GM12878 (cell line): Measurements from ENCODE around the gene MARCKSL1. TPM values are rescaled to one million over a fixed set of nuclear protein-coding genes. Genes with fewer than 3 reads are reported as not detected.

Source experiments
- ATAC-seq: fragments of 200-7000 bp; cut with Tn5 transposase; 3 replicates; pipeline ENCODE4 v1.9.1; 2020; ENCODE audit warnings: mild to moderate bottlenecking, moderate library complexity
- BruUV-seq: library from RNA; stranded (reverse); fragments of 400-500 nt; replicated peaks from 2 replicates; lab custom pipeline; 2021; lab: Mats Ljungman, UMichigan
- CTCF ChIA-PET: fragments of 300-600 bp; sonication (Branson Sonifier 250); formaldehyde crosslinking; extraction: SDS; loops from one replicate; lab custom pipeline; 2021; ENCODE audit warnings: inconsistent platforms; lab: Yijun Ruan, JAX
- POLR2A ChIA-PET: fragments of 350-600 bp; formaldehyde crosslinking; extraction: SDS; loops from one replicate; lab custom pipeline; 2021; ENCODE audit warnings: inconsistent platforms; lab: Charles Lee
- RAD21 ChIA-PET: fragments of 300-600 bp; sonication (Branson Sonifier 250); formaldehyde crosslinking; loops from one replicate; lab custom pipeline; 2023; ENCODE audit warnings: antibody characterized with exemption; ENCODE audit not compliant: unreplicated experiment; lab: Charles Lee
- SMC1A ChIA-PET: fragments of 300-600 bp; sonication (Branson Sonifier 250); formaldehyde crosslinking; loops from one replicate; lab custom pipeline; 2023; ENCODE audit not compliant: unreplicated experiment, uncharacterized antibody; lab: Charles Lee
- DNase-seq: peaks from one replicate; pipeline ENCODE4 v3.0.0-alpha.2; 2011; ENCODE audit warnings: low read depth, low spot score
- FAIRE-seq: peaks from 3 replicates; lab custom pipeline; 2011; peaks lifted over from hg19 to GRCh38; lab: Jason Lieb, UNC
- H2AFZ ChIP-seq: 2 replicates; pipeline ENCODE4 v1.6.0; 2011; ENCODE audit warnings: low read depth, low read length, control low read depth; ENCODE audit not compliant: control insufficient read depth
- H3K27ac ChIP-seq: 2 replicates; pipeline ENCODE4 v1.5.1; 2011; ENCODE audit warnings: control low read depth; ENCODE audit not compliant: control insufficient read depth, insufficient read depth
- H3K27me3 ChIP-seq, 2 experiments: replicated peaks in 1 of 2; 2 replicates each; pipeline versions ENCODE4 v1.6.0 to v1.6.1; 2011; ENCODE audit warnings: low read length in 1 of 2; ENCODE audit not compliant: control insufficient read depth in 2 of 2, insufficient read depth in 2 of 2
- H3K36me3 ChIP-seq, 2 experiments: 2 replicates each; pipeline ENCODE4 v1.5.1; 2011; ENCODE audit warnings: low read length in 1 of 2; ENCODE audit not compliant: control insufficient read depth in 2 of 2, insufficient read depth in 2 of 2
- H3K4me1 ChIP-seq: 2 replicates; pipeline ENCODE4 v1.6.1; 2011; ENCODE audit warnings: mild to moderate bottlenecking, low read length, moderate library complexity, mixed read lengths; ENCODE audit not compliant: control insufficient read depth, insufficient read depth
- H3K4me2 ChIP-seq: 2 replicates; pipeline ENCODE4 v1.6.0; 2011; ENCODE audit warnings: control low read depth; ENCODE audit not compliant: control insufficient read depth, insufficient read depth
- H3K4me3 ChIP-seq: fragments of 200-600 bp; sonication (generic); 2 replicates; pipeline ENCODE4 v1.5.1; 2016
- H3K79me2 ChIP-seq: 2 replicates; pipeline ENCODE4 v1.6.0; 2011; ENCODE audit warnings: low read length; ENCODE audit not compliant: control insufficient read depth, insufficient read depth
- H3K9ac ChIP-seq: 2 replicates; pipeline ENCODE4 v1.8.0; 2011; ENCODE audit warnings: low read length, control low read depth, mixed read lengths; ENCODE audit not compliant: control insufficient read depth, insufficient read depth
- H3K9me3 ChIP-seq: replicated peaks from 3 replicates; pipeline ENCODE4 v1.5.1; 2011; ENCODE audit warnings: mild to moderate bottlenecking, low read length; ENCODE audit not compliant: control insufficient read depth, insufficient read depth
- H4K20me1 ChIP-seq: 2 replicates; pipeline ENCODE4 v1.6.0; 2011; ENCODE audit not compliant: control insufficient read depth, insufficient read depth
- E2F4 ChIP-seq: IDR thresholded peaks from 2 replicates; pipeline ENCODE4 v1.6.1; 2012; ENCODE audit warnings: low read depth, low read length, improper control_type of control experiment
- E4F1 ChIP-seq: fragments of 450-650 bp; IDR thresholded peaks from 2 replicates; pipeline ENCODE4 v1.6.1; 2018; ENCODE audit warnings: borderline replicate concordance, mild to moderate bottlenecking; ENCODE audit not compliant: partially characterized antibody
- MEF2B ChIP-seq: fragments of 450-650 bp; IDR thresholded peaks from 2 replicates; pipeline ENCODE4 v1.6.1; 2018; ENCODE audit warnings: mild to moderate bottlenecking, moderate library complexity; ENCODE audit not compliant: partially characterized antibody, poor library complexity, severe bottlenecking
- NFXL1 ChIP-seq: fragments of 450-650 bp; IDR thresholded peaks from 2 replicates; pipeline ENCODE4 v1.6.1; 2017; ENCODE audit warnings: antibody characterized with exemption, mild to moderate bottlenecking, borderline replicate concordance
- NR2C1 ChIP-seq: fragments of 450-650 bp; IDR thresholded peaks from 2 replicates; pipeline ENCODE4 v1.6.1; 2017; ENCODE audit warnings: antibody characterized with exemption, mild to moderate bottlenecking, moderate library complexity
- POLR2A ChIP-seq: IDR thresholded peaks from 2 replicates; pipeline ENCODE4 v1.6.1; 2011; ENCODE audit warnings: low read depth, mild to moderate bottlenecking, low read length
- SMARCA5 ChIP-seq: fragments of 450-650 bp; IDR thresholded peaks from 2 replicates; pipeline ENCODE4 v1.6.1; 2017; ENCODE audit warnings: mild to moderate bottlenecking
- STAT1 ChIP-seq: fragments of 450-650 bp; conservative IDR thresholded peaks from 2 replicates; pipeline ENCODE4 v1.6.1; 2014; ENCODE audit warnings: antibody characterized with exemption, mild to moderate bottlenecking
- ZBTB33 ChIP-seq: fragments of 450-650 bp; IDR thresholded peaks from 2 replicates; pipeline ENCODE4 v1.6.1; 2017; ENCODE audit warnings: mild to moderate bottlenecking
- WGBS: methylation state at CpG from one replicate; pipeline ENCODE4 v1.1.6; 2016; ENCODE audit warnings: low lambda C conversion rate; ENCODE audit not compliant: insufficient replicate concordance, insufficient coverage; ENCODE audit errors: missing lambda C conversion rate; 5-methylcytosine and 5-hydroxymethylcytosine counted together
- in situ Hi-C: fragments of 300-500 bp; cut with MboI; formaldehyde crosslinking; loops from 9 replicates; pipeline ENCODE4 v1.14.3; 2018; ENCODE audit warnings: mixed read lengths
- intact Hi-C: fragments of 100-400 bp; cut with micrococcal nuclease; formaldehyde crosslinking; loops from one replicate; pipeline ENCODE4 v1.14.2; 2022; ENCODE audit not compliant: unreplicated experiment
- polyA plus RNA-seq, 11 experiments: library from polyadenylated mRNA; depleted of rRNA in 4 of 11; unstranded in 6 of 11; stranded (reverse) in 5 of 11; fragments of >200 nt; fragmentation: Nextera tagmentation in 4 of 11; fragmentation: Illumina TruSeq in 1 of 11; extraction: Ambion mirVana in 4 of 11; extraction: Trizol in 1 of 11; gene quantifications; 1 replicate in 1 of 11; 2 replicates in 10 of 11; pipeline versions ENCODE4 v1.2.1 to v1.2.3, GENCODE V29; 2011 to 2016; ENCODE audit warnings: inconsistent platforms in 2 of 11, missing spikeins in 2 of 11, low read depth in 1 of 11
- total RNA-seq, 4 experiments: library from RNA; depleted of rRNA in 3 of 4; stranded (reverse); fragments of >200 nt in 3 of 4; fragmentation: Illumina TruSeq in 1 of 4; extraction: Trizol in 1 of 4; gene quantifications; 2 replicates each; pipeline versions ENCODE4 v1.2.1 to v1.2.3, GENCODE V29; 2013 to 2021
- TF ChIP-seq, protein P1 (sequence below): IDR thresholded peaks from 2 replicates; pipeline ENCODE4 v1.6.1; 2011; ENCODE audit warnings: borderline replicate concordance, low read depth, mild to moderate bottlenecking, moderate library complexity, low read length; ENCODE audit not compliant: insufficient read depth, poor library complexity, severe bottlenecking
- TF ChIP-seq, protein P2 (sequence below): fragments of 450-650 bp; IDR thresholded peaks from 2 replicates; pipeline ENCODE4 v1.6.1; 2017; ENCODE audit warnings: antibody characterized with exemption, mild to moderate bottlenecking, moderate library complexity

Gene MARCKSL1
- total and polyA plus RNA-seq, 10 of the 15 experiments (the other 5 are each of a cell fraction or from before 2014, with no cell fraction given): 14.5 to 225 (median 158) TPM

DNA sequence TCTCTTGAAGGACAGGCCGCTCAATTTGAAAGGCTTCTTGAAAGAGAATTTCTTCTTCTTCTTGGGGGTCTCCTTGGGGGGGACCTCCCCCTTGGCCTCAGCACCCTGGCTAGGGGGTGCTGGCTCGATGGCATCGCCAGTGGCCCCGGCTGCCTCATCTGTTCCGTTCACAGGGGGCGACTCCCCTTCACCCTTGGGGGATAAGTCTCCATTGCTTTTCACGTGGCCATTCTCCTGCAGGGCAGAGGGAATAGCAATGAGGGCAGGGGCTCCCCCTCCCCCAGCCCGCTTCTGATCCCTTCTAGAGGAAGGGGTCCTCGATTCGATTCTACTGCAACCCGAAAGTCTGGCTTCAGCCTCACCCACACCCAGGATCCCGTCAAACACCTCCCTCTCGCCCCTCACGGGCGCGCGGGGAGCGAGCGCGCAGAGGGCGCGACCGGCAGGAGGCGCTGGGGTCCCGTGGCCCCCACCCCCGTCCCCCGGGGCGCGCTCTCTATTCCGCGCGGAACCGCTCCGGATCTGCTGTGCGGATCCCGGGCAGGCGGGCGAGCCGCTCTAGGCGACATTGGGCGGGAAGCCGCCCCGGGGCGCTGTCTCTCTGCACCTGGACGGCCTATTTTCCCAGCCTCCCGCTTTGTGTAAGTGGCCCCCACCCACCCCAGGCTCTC, 1.0 kb downstream of the MARCKSL1 start:
- RAD21 ChIA-PET: interaction anchor here (0.6 to 3.2 kb wide), 8 partner anchors 18 to 119 kb away, joined by 3 to 30 read pairs (median 13); partner anchors contain the start of genes BSDC1 and LCK
- no peak for FAIRE-seq
- intact Hi-C loops (loop anchor here (2.0 kb wide), 2 partner anchors 38 to 60 kb away; partner anchors contain the start of gene BSDC1), in situ Hi-C loops (no loop called here)
- CTCF ChIA-PET: interaction anchor here (0.6 to 4.9 kb wide), 11 partner anchors 13 to 123 kb away, joined by 3 to 20 read pairs (median 6); no protein-coding TSS in a partner anchor
- no peaks in the 10 kb centered on the region; the same call in 1 of the 2 replicates for H4K20me1 ChIP-seq
- SMC1A ChIA-PET: interaction anchor here (0.9 to 3.4 kb wide), 3 partner anchors 18 to 67 kb away, joined by 3 to 15 read pairs (median 4); partner anchors contain the start of gene BSDC1
- under 1% methylated on average over 46 of the region's 46 CpGs for WGBS
- H3K79me2 ChIP-seq: peaks cover 24% of the 10 kb centered on the region
- peak overlapping the region; percentile 48 for H3K27ac ChIP-seq
- POLR2A ChIA-PET: interaction anchor here (0.5 to 3.8 kb wide), 10 partner anchors 10 to 170 kb away, joined by 3 to 46 read pairs (median 6); partner anchors contain the start of gene BSDC1
- H2AFZ ChIP-seq: no peak overlapping the region
- no TSS peak for BruUV-seq
- H3K9me3 ChIP-seq: no peaks in the 10 kb centered on the region
- peak overlapping the region; percentile 80 for H3K4me3 ChIP-seq
- peaks cover 24 to 25% of the 10 kb centered on the region in 2 experiments for H3K36me3 ChIP-seq
- peak overlapping the region; percentile 78 for H3K4me2 ChIP-seq
- peak overlapping the region; percentile 83 for H3K9ac ChIP-seq
- DNase-seq: no peak
- no peaks in the 10 kb centered on the region for H3K27me3 ChIP-seq
- peaks cover 53% of the 10 kb centered on the region for H3K4me1 ChIP-seq
- ATAC-seq: peak; percentile 29
- TF ChIP-seq POLR2A: peak; percentile 40; the same call in 1 of the 2 replicates
- no peak for TF ChIP-seq STAT1
- TF ChIP-seq MEF2B: peak; percentile 53
- no peak for TF ChIP-seq NFXL1
- TF ChIP-seq ZBTB33: no peak
- TF ChIP-seq, protein P1, sequence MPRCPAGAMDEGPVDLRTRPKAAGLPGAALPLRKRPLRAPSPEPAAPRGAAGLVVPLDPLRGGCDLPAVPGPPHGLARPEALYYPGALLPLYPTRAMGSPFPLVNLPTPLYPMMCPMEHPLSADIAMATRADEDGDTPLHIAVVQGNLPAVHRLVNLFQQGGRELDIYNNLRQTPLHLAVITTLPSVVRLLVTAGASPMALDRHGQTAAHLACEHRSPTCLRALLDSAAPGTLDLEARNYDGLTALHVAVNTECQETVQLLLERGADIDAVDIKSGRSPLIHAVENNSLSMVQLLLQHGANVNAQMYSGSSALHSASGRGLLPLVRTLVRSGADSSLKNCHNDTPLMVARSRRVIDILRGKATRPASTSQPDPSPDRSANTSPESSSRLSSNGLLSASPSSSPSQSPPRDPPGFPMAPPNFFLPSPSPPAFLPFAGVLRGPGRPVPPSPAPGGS: peak; percentile 10
- TF ChIP-seq SMARCA5: peak; percentile 97
- TF ChIP-seq, protein P2, sequence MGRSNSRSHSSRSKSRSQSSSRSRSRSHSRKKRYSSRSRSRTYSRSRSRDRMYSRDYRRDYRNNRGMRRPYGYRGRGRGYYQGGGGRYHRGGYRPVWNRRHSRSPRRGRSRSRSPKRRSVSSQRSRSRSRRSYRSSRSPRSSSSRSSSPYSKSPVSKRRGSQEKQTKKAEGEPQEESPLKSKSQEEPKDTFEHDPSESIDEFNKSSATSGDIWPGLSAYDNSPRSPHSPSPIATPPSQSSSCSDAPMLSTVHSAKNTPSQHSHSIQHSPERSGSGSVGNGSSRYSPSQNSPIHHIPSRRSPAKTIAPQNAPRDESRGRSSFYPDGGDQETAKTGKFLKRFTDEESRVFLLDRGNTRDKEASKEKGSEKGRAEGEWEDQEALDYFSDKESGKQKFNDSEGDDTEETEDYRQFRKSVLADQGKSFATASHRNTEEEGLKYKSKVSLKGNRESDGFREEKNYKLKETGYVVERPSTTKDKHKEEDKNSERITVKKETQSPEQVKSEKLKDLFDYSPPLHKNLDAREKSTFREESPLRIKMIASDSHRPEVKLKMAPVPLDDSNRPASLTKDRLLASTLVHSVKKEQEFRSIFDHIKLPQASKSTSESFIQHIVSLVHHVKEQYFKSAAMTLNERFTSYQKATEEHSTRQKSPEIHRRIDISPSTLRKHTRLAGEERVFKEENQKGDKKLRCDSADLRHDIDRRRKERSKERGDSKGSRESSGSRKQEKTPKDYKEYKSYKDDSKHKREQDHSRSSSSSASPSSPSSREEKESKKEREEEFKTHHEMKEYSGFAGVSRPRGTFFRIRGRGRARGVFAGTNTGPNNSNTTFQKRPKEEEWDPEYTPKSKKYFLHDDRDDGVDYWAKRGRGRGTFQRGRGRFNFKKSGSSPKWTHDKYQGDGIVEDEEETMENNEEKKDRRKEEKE: no peak
- TF ChIP-seq NR2C1: no peak
- no peak for TF ChIP-seq E4F1
- no peak for TF ChIP-seq E2F4
